ENCODE measurements around the gene SLC4A11.

Gene SLC4A11

DNA sequence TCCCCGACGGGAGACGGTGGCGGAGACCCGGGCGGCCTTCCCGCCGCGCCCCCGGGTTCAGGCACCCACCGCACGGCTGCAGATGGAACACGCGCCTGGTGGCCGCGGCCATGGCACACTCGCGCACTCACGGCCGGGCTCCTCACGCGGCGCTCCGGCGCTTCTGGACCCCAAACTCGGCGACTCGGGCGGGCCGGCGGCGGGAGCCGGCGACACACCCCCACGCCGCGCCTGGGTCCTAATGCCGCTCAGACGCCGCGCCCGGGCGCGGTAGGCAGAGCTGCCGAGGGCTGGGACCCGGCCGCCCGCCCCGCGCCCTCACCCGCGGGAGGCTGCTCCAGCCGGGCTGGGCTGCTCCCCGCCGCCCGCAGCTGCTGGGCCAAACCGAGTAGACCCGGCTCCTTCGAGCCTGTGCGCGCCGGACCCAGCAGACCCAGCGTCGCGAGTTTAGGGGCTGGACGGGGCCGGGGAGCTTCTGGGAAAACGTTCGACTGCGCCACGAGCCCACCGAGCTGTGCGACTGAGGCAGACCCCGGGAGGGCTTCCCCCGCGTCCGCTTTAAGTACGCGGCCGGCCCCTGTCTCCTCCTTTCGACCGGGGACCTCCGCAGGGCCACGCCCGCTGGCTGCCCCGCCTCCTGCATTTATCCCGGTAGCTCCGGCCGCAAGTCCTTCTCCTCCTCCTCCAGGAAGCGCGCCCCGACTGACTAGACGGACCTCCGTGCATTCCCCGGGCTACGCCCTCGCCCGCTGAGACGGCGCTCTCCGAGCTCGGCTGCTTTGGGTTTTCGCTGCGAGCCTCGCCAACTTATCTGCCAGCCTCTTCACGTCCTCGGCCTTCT lies at the start of gene SLC4A11:
Gene SLC4A11, minus strand, starts transcription at position 165 of the 841 bp plus-strand sequence. Its CDS starts 53 bp downstream, at position 112.
- DNase-seq, result peak; percentile 27 to 32

- no peak for DNase-seq
Measured at GRCh38 chr20:3283222-3283820, 44.3 kb upstream of the SLC4A11 start.

GRCh38 chr20:3282271-3283221 lies 43.6 kb upstream of the SLC4A11 start:
- DNase-seq, result no peak

DNA sequence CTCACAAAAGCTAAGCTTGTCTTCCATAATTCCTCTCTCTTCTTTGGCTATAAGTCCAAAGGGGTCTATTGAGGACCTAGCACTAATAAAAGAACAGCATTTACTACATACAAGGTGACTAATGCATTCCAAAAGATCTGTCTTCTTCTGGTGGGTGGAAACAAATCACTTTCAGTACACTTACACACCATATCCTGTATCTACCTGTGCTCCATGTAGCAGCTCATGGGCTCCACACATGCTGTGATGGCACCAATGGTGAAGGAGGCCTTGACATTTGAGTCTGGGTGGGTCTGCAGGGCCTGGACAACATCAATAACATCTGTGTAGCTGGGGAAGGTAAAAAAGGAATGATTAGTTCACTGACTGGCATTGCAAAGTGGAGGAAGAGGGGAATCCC lies 42.4 kb upstream of the SLC4A11 start:
- no peak for DNase-seq

DNA sequence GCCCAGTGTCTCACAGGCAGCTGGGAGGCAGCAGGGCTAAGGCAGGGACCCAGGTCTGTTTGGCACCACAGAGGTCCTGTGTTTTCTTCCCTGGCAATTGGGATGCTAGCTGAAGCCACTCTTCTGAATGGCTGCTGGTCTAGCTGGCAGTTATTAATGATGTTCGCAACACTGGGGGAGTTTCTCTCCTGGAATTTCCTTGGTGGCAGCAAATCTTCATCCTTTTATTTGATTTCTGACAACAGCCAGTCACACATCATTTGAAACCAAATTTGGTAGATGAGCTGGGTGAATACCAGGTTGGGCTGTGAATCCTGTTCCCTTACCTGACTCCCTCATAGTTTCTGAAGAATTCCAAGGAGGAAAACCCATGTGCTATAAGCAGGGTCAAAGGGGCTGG lies 40.8 kb upstream of the SLC4A11 start:
- DNase-seq, result no peak

- DNase-seq, result no peak
Measured at GRCh38 chr20:3277686-3278465, 38.9 kb upstream of the SLC4A11 start.

- peak; percentile 53 to 55 for DNase-seq
Measured at GRCh38 chr20:3276680-3277015, 37.7 kb upstream of the SLC4A11 start.

GRCh38 chr20:3275966-3276679 lies 37.1 kb upstream of the SLC4A11 start:
- no peak for DNase-seq

DNA sequence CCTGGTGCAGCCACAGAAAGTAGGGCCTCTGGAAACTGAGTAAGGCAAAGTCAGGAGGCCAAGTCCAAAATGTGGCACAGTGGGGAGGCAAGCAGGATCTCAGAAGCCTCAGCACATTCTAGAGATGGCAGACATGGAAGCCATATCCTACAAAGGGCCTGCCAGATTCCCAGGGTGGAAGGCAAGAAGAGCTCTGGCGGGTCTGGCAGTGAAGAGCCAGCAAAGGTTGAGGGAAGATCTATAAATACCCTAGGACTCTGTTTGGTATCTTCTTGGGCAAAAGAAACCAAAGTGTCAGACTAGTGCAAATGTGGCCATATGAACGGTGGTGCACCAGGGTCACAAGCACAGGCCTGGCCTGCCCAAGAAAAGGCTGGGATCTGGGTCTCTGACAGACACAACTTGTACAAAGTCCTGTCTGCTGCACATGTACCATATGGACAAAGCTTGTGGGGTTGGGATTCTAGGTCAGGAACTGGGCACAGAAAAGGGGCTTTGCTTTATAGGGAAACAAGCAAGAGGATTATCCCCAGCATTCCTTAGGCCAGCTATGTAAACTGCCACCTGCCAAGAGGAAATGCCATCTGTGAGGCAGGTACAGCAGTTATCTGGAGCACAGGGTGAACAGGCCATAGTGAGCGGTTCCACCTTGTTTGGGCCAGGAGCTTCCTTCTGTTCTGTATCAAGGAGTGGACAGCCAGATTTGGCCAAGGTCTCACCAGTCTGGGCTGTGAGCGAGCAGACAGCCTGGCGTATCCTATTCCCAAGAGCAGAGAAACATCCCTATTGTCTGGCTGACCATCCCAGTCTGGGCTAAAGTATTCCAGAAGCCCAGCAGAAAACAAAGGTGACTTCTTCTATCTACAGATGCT lies 36.3 kb upstream of the SLC4A11 start:
- DNase-seq, result no peak

GRCh38 chr20:3273371-3273770 lies 34.4 kb upstream of the SLC4A11 start:
- no peak for DNase-seq

DNA sequence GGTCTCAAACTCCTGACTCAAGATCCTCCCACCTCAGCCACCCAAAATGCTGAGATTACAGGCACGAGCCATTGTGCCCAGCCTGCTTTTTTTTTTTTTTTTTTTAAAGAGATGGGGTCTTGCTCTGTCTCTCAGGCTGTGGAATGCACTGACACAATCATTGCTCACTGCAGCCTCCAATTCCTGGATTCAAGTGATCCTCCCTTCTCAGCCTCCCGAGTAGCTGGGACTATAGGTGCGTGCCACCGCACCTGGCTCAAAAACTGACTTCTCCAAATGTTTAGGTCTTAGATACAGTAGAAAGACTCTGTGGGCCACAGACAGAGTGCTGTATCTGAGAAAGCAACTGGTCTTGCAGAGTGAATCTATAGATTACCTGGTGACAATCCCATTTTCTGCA lies 31.1 kb upstream of the SLC4A11 start:
- no peak for DNase-seq

- no peak for DNase-seq
Measured at GRCh38 chr20:3262566-3262965, 23.6 kb upstream of the SLC4A11 start.

DNA sequence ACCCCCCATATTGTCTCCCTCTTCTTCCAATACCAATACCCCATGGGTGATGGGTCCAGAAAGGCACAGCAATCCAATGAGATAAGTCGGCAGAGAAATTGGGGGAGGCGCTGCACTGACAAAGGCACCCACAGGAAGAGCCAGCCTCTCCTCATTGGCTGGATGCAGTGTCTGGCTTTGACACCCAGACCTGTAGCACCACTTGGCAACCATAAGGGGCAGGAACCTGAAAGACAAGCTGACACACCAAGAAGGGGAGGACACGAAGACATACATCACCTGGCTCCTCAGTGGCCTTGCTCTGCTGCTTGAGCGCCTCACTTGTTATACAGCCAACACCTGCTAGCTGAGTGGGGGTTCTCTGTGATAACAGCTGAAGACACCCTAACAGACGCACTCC lies 19.4 kb upstream of the SLC4A11 start:
- DNase-seq, result no peak

- DNase-seq, result no peak
Measured at GRCh38 chr20:3255728-3256127, 16.7 kb upstream of the SLC4A11 start.

DNA sequence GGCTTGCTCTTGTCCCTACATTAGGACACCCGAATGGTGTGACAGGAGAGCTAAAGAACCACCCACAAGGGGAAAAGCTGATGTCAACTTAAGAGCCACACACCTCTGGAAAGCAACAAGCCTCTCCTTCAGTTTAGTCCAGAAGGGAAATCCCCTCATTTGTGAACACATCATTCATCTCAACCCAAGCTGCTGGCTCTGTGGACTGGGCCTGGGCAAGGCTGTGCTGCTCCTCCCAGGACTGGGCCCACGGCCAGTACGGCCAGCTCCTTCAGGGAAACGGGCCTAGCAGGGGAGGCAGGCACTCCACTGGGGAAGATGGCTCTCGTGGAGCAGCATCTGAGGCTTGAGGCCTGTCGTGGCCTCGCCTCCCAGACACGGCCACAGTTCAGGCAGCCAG lies 12.8 kb upstream of the SLC4A11 start:
- DNase-seq, result no peak

GRCh38 chr20:3250091-3250504 lies 11.1 kb upstream of the SLC4A11 start:
- DNase-seq, result no peak

- no peak for DNase-seq
Measured at GRCh38 chr20:3248993-3249347, 10.0 kb upstream of the SLC4A11 start.

DNA sequence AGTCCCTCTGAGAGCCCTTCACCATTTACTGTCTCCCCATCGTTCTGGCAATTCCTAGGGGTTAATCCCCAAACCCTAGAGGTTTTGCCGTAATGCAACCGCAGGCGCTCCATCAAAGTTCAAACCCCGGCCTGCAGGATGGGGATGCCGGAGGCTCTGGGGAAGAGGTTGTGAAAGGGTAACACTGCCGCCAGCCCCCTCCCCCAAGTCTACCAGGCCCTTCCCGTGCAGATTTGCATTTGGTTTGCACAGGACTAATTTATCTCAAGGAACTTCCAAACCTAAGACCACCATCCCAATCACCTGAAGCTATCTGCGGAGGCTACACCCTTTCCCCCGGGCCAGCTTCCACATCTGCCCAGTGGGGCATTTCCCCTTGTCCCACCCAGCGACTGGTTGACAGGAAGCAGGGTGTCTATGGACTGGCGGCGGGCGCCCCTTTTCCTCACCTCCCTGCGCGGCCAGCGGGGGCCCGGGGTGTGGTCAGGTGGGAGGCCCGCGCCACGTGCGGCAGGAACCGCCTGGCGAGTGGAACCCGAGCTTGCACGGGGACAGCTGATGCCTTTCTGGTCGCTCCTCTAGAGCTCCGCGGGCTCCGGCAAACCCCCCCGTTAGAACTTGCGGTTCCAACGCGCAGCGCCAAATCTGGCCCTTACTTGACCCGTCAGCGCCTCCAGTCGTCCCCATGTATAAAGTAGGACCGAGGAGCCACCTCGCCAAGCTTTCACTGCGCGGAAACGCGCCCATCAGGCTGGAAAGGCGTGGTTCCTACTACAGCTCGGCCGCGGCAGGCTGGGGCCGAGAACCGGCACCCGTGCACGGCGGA lies 9.4 kb upstream of the SLC4A11 start:
- no peak for DNase-seq

- no peak for DNase-seq
Measured at GRCh38 chr20:3247638-3248037, 8.6 kb upstream of the SLC4A11 start.

DNA sequence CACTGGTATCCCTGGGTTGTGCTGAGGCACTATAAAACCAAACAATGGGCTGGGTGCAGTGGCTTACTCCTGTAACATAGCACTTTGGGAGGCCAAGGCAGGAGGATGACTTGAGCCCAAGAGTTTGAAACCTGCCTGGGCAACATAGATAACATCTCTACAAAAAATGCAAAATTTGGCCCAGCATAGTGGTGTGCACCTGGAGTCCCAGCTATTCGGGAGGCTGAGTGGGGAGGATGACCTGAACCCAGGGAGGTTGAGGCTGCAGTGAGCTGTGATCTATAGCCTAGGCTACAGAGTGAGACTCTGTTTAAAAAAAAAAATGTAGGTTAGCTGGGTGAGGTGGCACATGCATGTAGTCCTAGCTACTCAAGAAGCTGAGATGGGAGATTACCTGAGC lies 7.7 kb upstream of the SLC4A11 start:
- DNase-seq, result no peak
